CD4-positive, alpha-beta T cell treated with Interleukin-4 for 4 hours (primary cell): ENCODE data around the gene PSTPIP1.

ENCODE experiments used
- DNase-seq: peaks from one replicate; pipeline ENCODE4 v3.0.0-alpha.2; 2020

The PSTPIP1 gene

GRCh38 chr15:77020348-77021087 is 25.6 kb downstream of the PSTPIP1 start:
- DNase-seq: no peak

GRCh38 chr15:77021088-77021481 is 26.2 kb downstream of the PSTPIP1 start:
- no peak for DNase-seq

GRCh38 chr15:77021803-77022381 is 27.0 kb downstream of the PSTPIP1 start:
- peak; percentile 63 for DNase-seq

GRCh38 chr15:77022646-77023575 is 28.0 kb downstream of the PSTPIP1 start:
- no peak for DNase-seq

- no peak for DNase-seq
These were observed 28.8 kb downstream of the PSTPIP1 start for GRCh38 chr15:77023576-77024272.

GRCh38 chr15:77024273-77025082 is 29.6 kb downstream of the PSTPIP1 start:
- peak; percentile 42 for DNase-seq

- DNase-seq: no peak
These were observed 30.4 kb downstream of the PSTPIP1 start for GRCh38 chr15:77025083-77025901.

- no peak for DNase-seq
These were observed 31.1 kb downstream of the PSTPIP1 start for GRCh38 chr15:77025941-77026411.

- DNase-seq: no peak
These were observed 31.7 kb downstream of the PSTPIP1 start for GRCh38 chr15:77026501-77027110.

GRCh38 chr15:77027111-77027696 is 32.3 kb downstream of the PSTPIP1 start:
- DNase-seq: no peak

- no peak for DNase-seq
These were observed 32.9 kb downstream of the PSTPIP1 start for GRCh38 chr15:77027697-77028450.

GRCh38 chr15:77028451-77029165 is 33.7 kb downstream of the PSTPIP1 start:
- DNase-seq: no peak

GRCh38 chr15:77029166-77030047 is 34.5 kb downstream of the PSTPIP1 start:
- no peak for DNase-seq

- DNase-seq: no peak
These were observed 35.4 kb downstream of the PSTPIP1 start for GRCh38 chr15:77030048-77030927.

GRCh38 chr15:77030928-77031375 is 36.0 kb downstream of the PSTPIP1 start:
- no peak for DNase-seq

GRCh38 chr15:77031376-77032050 is 36.6 kb downstream of the PSTPIP1 start:
- DNase-seq: peak; percentile 14
